ENCODE measurements around the gene ACOT7. TPM values are rescaled to one million over a fixed set of nuclear protein-coding genes. Genes with fewer than 3 reads are reported as not detected.

ACOT7 gene
- total and polyA plus RNA-seq, 2 of the 13 experiments (the other 11 are each of a cell fraction or from before 2014, with no cell fraction given): 33.0 to 55.8 TPM

GRCh38 chr1:6380037-6380436 is 13.5 kb downstream of the ACOT7 start:
- no TSS peak for BruUV-seq (replicated peaks)
- Histone ChIP-seq H3K9ac (ENCODE audit: insufficient read depth, low read depth, low read length) (no peak overlapping the region), H3K36me3 (replicated peaks in 1 of 2; ENCODE audit: control insufficient read depth in 1 of 2, insufficient read depth in 2 of 2, low read length in 2 of 2) (no peaks in the 10 kb centered on the region; a peak in 1 of 5 replicates), H3K9me3 (ENCODE audit: low read length) (no peaks in the 10 kb centered on the region), H3K79me2 (ENCODE audit: insufficient read depth, low read length) (peaks cover 19% of the 10 kb centered on the region), H3K4me2 (ENCODE audit: low read depth, low read length) (no peak overlapping the region), H3K4me3 (replicated peaks in 1 of 3; ENCODE audit: insufficient read depth in 1 of 3, low read depth in 2 of 3, low read length in 3 of 3) (no peak overlapping the region), H3K4me1 (ENCODE audit: insufficient read depth, low read length) (peaks cover 6% of the 10 kb centered on the region), H2AFZ (ENCODE audit: low read length) (no peak overlapping the region), H3K27me3 (ENCODE audit: control insufficient read depth in 1 of 2, insufficient read depth in 2 of 2, low read length in 2 of 2) (no peaks in the 10 kb centered on the region), H3K27ac (ENCODE audit: extremely low read length, insufficient read depth, low read length) (no peak overlapping the region), H4K20me1 (ENCODE audit: insufficient read depth, low read length) (0 out of 2 replicates have a peak, but pooled peaks cover 4% of the 10 kb centered on the region)
- 95% methylated on average over 7 of the region's 7 CpGs for WGBS (ENCODE audit: low lambda C conversion rate)
- in situ Hi-C loops (cut with HindIII; ENCODE audit: extremely low pct_ligation_motif_present, low pct_unique_long_range_greater_than_20kb) (no loop called here), intact Hi-C loops (cut with micrococcal nuclease; ENCODE audit: unreplicated experiment) (no loop called here)
- ATAC-seq: no peak
- POLR2A ChIA-PET: no interaction called here
- FAIRE-seq: no peak
- CTCF ChIA-PET (ENCODE audit: low intra/inter-chr PET ratio, low total read pairs): no interaction called here
- no peak for DNase-seq (ENCODE audit: low spot score)
- no peak for TF ChIP-seq ZNF382 (CRISPR knock-in tag; IDR thresholded peaks at IDR 0.05; ENCODE audit: borderline replicate concordance)
- TF ChIP-seq LRRFIP1 (CRISPR knock-in tag; conservative IDR thresholded peaks at IDR 0.05): no peak
- TF ChIP-seq PAWR (CRISPR knock-in tag; IDR thresholded peaks at IDR 0.05; ENCODE audit: borderline replicate concordance): no peak
- no peak for TF ChIP-seq SRY (CRISPR knock-in tag; IDR thresholded peaks at IDR 0.05)
- no peak for TF ChIP-seq FLYWCH1 (CRISPR knock-in tag; IDR thresholded peaks at IDR 0.05)
- TF ChIP-seq HOMEZ (CRISPR knock-in tag; IDR thresholded peaks at IDR 0.05; ENCODE audit: low read depth): no peak
- TF ChIP-seq E2F1 (CRISPR knock-in tag; IDR thresholded peaks at IDR 0.05): no peak
- no peak for TF ChIP-seq ZSCAN30 (CRISPR knock-in tag; IDR thresholded peaks at IDR 0.05)
- TF ChIP-seq ZNF512B (CRISPR knock-in tag; IDR thresholded peaks at IDR 0.05; ENCODE audit: borderline replicate concordance): no peak
- TF ChIP-seq TFAP4 (IDR thresholded peaks at IDR 0.05; ENCODE audit: borderline replicate concordance, low read depth): no peak
- no peak for TF ChIP-seq RARA (CRISPR knock-in tag; IDR thresholded peaks at IDR 0.05)
- TF ChIP-seq PHF5A (CRISPR knock-in tag; IDR thresholded peaks at IDR 0.05; ENCODE audit: low read depth, unreplicated experiment): no peak

Measured in HepG2 (cell line).